ENCODE results near the gene GALNT17.
"Not testable (repeated sequence)": the region's sequence is repeated elsewhere in the genome, so short reads cannot be mapped to it uniquely, and the experiment has no call there.

The GALNT17 gene

DNA sequence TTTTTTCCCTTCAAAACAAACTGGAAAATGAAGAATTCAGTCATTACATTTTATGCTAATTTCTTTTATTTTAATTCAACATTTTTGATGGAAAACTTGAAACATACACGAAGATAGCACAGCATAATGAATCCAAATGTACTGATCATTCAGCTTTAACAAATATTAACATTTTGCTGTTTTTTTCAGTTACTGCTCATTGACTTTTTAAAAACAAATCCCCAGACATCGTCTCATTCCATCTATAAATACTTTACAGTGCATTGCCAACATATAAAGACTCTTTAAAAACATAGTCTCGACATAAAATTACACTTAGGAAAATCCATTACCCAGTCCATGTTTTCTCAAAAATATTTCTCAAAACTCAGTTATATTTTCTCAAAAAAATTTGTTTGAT, 452.3 kb downstream of the GALNT17 start:
- DNase-seq (ENCODE audit: low spot score) = no peak
- TF ChIP-seq, protein P1, sequence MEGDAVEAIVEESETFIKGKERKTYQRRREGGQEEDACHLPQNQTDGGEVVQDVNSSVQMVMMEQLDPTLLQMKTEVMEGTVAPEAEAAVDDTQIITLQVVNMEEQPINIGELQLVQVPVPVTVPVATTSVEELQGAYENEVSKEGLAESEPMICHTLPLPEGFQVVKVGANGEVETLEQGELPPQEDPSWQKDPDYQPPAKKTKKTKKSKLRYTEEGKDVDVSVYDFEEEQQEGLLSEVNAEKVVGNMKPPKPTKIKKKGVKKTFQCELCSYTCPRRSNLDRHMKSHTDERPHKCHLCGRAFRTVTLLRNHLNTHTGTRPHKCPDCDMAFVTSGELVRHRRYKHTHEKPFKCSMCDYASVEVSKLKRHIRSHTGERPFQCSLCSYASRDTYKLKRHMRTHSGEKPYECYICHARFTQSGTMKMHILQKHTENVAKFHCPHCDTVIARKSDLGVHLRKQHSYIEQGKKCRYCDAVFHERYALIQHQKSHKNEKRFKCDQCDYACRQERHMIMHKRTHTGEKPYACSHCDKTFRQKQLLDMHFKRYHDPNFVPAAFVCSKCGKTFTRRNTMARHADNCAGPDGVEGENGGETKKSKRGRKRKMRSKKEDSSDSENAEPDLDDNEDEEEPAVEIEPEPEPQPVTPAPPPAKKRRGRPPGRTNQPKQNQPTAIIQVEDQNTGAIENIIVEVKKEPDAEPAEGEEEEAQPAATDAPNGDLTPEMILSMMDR (IDR thresholded peaks at IDR 0.05; ENCODE audit: extremely low read depth, missing control alignments) = no peak

DNA sequence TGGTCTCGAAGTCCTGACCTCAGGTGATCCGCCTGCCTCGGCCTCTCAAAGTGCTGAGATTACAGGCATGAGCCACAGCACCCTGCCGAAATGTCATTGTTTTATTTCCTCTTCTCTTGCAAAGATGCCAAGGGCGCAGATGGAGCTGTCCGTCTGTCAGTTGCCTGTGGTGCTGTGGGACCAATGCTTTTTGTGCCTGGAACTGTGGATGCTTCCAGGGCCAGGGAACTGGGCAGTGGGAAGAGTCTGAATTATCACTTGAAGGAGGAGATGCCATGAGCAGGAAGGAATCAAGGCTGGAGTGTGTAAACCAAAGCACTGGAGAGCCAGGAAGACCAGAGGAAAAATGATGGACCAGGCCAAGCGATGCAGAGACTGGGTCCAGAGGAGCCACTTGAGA, 459.9 kb downstream of the GALNT17 start:
- TF ChIP-seq, protein P1 (IDR thresholded peaks at IDR 0.05; ENCODE audit: extremely low read depth, missing control alignments) = no peak
- no peak for DNase-seq (ENCODE audit: low spot score)

DNA sequence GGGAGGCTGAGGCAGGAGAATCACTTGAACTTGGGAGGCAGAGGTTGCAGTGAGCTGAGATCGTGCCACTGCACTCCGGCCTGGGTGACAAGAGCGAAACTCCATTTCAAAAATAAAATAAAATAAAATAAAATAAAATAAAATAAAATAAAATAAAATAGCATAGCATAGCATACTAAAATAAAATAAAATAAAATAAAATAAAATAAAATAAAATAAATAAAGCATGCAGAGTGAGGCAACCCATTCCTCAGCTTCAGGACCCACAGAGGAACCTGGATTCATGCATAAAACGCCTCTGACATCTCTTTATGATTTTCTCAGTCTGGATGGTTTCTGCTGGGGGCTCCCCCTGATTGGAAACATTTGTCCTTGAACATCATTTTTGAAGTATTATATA, 460.4 kb downstream of the GALNT17 start:
- DNase-seq (ENCODE audit: low spot score) = not testable (repeated sequence)

DNA sequence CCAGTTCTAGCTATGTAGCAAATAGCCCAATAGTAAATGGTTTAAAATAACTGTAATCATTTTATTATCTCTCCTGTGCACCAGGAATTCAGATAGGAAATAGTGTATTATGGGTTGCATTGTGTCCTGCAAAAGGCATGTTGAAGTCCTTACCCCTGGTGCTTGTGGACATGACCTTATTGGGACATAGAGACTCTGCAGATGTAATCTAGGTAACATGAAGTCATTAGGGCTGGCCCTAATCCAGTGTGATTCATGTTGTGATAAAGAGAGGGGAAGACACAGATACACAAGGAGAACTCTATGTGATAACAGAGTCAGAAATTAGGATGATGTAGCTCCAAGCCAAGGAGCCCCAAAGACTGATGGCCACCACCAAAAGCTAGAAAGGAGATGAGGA, 462.8 kb downstream of the GALNT17 start:
- no peak for DNase-seq (ENCODE audit: low spot score)
- TF ChIP-seq, protein P1 (IDR thresholded peaks at IDR 0.05; ENCODE audit: extremely low read depth, missing control alignments) = no peak

DNA sequence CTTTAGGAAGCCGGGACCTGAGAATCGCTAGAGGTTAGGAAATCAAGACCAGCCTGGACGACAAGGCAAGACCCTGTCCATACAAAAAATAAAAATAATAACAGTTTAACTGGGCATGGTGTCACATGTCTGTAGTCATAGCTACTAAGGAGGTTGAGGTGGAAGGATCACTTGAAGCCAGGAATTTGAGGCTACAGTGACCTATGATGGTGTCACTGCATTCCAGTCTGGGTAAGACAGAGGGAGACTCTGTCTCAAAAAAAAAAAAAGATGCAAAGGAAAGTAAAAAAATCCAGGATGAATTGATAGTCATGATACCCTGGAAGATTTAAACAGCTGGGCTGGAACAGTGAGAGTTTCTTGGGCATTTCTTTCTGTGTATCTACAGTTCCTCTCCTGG, 463.2 kb downstream of the GALNT17 start:
- no peak for DNase-seq (ENCODE audit: low spot score)
- TF ChIP-seq, protein P1 (IDR thresholded peaks at IDR 0.05; ENCODE audit: extremely low read depth, missing control alignments) = no peak

DNA sequence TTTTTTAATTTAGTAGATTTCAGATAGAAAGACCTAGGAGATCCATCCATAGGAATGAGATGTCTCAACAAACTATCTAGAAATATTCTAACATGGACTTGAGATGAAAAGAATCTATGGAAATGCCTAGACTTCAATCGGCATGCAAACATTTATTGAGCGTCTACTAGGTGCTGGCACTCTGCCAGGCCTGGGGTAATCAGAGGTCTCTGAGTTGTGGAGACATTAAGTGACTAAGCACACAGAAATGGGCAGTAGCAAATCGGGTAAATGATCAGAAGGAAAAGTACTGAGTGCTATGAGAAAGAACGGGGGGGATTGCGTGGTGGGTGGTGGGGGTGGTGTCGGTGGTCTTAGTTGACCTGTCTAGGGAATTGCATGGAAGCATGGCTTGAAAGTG, 466.6 kb downstream of the GALNT17 start:
- TF ChIP-seq, protein P1 (IDR thresholded peaks at IDR 0.05; ENCODE audit: extremely low read depth, missing control alignments) = no peak
- no peak for DNase-seq (ENCODE audit: low spot score)

DNA sequence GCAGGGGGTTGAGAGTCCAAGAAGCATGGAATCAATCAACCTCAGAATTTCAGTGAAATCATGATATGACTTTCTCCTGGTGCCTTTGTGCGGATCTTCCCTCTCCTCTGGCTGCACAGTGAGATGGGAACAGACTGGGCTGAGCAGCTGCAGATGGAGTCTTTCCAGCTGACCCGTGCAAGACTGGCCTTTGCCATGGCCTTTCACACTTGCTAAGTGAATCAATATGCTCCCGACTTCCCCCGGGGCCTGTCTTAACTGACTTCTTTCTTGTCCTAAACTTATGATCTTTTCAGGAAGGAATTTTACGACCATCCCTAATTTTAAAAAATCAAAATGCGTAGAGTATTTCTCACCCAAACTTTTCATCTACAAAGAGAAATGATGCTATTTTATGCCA, 469.9 kb downstream of the GALNT17 start:
- no peak for DNase-seq (ENCODE audit: low spot score)
- TF ChIP-seq, protein P1 (IDR thresholded peaks at IDR 0.05; ENCODE audit: extremely low read depth, missing control alignments) = no peak

DNA sequence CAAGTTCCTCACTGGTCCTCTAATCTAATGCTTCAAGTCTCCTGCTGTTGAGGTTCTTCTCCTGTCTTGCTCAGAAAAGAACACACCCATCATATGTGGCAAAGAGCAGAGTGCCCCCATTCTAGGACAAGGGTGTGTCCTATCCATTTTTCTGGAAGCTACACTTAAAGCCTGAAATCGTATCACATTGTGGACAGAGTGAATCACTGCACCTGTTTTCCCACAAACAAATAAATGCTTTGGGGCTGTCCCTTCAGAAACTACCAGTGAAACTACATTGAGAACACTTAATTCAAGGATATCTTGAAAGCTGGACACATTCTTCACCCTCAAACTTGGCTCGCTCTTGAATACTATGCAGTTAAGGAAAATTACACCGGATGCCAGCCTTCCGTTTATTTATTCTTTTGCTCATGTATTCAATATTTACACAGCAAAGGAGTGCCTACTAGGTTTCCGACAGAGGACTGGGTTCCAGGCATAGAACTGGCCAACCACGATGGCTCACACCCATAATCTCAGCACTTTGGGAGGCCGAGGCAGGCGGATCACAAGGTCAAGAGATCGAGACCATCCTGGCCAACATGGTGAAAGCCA, 473.0 kb downstream of the GALNT17 start:
- TF ChIP-seq, protein P1 (IDR thresholded peaks at IDR 0.05; ENCODE audit: extremely low read depth, missing control alignments) = no peak
- no peak for DNase-seq (ENCODE audit: low spot score)

Measured in GM20000 (cell line).